GM21529 (cell line): ENCODE data around the gene APOD.
A peak's percentile ranks its signal among the peaks of the same experiment; 100 is the strongest.

Source experiments
- ATAC-seq: cut with Tn5 transposase; IDR thresholded peaks from one replicate; pipeline ENCODE4 v1.9.1; 2021; ENCODE audit not compliant: unreplicated experiment

The APOD gene

DNA sequence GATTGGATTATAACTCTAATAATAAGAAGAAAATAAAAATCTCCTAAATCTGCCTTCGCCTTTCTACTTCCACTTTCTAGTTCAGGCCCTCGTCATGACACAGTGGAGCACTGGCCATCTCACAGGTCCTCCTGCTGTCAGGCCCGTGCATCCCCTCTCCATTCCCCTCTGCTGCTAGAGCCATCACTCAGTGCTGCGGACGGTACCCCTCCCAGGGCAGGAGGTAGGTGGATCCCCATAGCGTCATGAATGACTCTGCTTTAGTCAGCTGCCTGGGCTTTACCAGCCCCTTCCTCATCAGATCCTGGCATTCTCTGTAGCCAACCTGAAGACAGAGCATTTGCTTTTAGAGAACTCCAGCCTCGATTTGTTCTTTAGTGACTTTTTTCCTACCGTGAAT lies 28.6 kb downstream of the APOD start:
- ATAC-seq, result no peak

DNA sequence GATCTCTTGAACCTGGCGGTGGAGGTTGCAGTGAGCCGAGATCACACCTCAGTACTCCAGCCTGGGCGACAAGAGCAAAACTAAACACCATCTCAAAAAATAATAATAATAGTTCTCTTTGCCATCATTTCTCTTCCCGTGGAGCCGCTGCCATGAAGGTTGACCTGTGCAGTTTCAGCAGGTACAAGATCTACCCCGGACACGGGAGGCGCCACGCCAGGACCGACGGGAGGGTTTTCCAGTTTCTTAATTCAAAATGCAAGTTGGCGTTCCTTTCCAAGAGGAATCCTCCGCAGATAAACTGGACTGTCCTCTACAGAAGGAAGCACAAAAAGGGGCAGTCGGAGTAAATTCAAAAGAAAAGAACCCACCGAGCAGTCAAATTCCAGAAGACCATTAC lies 29.3 kb downstream of the APOD start:
- no peak for ATAC-seq

DNA sequence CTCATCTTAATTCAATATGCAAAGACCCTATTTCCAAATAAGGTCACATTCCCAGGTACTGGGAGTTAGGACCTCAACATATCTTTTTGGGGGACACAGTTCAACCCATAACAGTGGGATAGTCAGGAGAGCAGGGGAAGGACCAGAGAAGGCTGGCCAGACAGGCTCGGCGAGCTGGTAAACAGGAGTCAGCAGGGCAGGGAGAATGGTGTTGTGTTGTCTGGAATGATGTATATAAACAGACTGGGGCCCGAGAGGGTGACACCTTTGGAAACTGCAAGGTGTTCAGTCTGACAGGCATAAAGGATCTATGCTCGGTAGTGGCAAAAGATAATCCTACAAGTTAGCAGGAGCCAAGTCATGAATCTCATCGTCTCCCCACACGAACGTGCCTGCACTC lies 30.5 kb downstream of the APOD start:
- no peak for ATAC-seq

DNA sequence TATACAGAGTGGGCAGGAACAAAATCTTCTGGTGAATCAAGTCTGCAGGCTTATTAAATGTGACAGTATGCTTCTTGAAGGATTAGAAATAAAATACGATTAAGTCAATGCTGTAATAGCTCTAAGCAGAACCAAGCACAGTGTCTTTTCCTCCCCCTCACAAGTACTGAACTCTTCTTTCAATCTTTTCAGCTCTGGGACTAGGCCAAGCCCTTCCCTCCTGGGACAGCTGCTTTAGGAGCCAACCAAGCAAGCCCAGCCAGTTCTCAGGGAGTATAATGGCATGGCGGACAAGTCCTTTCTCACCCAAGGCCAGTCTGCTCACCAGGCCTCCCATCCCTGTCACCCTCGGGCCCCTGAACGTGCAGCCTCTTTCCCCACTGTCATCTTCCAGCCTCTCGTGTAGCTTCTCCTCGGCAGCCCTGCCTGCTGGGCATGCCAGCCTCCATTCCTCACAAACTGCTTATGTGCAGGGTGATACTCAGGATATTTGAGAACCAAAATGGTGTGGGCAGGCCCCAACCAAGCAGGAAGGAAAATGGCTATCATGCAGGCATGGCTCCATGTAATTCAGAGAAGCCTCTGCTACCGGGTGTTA lies 32.3 kb downstream of the APOD start:
- no peak for ATAC-seq

DNA sequence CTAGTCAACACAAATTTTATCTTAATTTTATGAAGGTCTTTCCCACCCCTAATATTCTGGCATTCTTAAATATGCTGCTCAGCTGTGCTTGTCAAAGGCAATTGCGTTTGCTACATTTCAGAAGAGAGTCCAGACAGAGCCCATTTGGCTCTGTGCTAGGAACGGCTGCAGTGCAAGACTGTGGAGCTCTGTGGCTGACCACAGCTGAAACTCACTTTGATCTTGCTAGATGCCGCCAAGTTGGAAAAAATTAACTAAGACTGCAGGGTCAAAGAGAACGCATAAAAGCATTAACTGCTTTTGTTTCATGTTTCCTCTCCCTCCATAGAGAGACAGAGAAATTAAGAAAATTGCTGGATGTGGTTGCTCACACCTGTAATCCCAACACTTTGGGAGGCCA lies 33.0 kb downstream of the APOD start:
- no peak for ATAC-seq

DNA sequence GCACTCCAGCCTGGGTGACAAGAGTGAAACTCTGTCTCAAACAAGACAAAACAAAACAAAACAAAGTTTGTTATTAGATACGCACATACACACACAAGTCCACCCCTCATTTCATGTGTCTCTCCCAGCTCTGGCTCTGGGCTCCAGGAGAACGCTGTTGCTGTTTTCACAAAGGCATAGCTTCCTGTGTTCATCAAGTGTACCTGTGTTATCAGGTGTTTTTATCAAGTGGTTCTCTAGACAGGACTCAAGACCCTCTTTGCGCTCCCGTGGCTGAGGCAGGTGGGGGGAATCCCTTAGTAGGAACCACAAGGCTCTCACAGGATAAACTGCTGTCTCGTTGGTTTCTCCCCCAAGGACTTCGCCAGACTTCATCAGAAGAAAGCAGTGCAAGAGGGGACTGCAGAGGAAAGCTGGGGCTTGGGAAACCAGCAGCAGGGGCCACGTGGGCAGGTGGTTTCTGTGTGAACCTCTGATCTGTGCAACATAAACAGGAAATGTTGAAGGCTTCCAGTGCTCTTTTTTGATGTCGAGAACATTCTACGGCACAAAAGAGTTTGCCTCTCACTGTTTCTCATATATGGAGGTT lies 33.7 kb downstream of the APOD start:
- ATAC-seq, result peak; percentile 76

DNA sequence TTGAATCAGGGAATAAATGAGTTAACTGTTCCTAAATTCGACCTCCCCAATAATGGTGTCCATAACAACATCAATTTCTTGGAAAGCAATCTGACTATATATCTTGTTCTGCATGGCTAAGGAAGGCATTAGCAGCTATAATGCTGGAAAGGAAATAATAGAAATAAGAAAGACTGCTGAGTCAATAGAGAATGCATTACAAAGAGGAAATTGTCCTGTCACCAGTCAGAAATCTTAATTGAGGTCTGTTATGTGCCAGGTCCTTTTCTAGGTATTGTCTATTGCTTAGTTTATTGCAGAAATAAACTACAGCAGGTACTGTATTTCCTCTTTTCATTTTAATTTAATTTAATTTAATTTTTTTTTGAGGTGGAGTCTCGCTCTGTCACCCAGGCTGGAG lies 34.8 kb downstream of the APOD start:
- ATAC-seq, result no peak

DNA sequence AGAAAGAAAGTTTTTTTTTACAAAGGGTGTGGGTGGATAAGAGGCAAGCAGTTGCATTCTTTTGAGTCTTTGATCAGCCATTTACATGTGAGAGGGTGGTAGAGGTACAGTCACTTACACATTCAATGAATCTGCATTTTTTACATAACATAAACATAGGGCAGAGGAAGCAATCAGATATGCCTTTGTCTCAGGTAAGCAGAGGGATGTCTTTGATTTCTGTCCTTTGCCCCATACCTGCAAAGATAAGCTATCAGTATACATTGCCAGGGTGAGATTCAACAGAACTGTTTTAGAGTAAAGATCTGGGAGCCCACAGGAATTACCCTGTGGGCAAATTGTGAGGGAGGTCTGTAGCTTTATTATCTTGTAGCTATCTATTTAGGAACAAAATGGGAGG lies 35.2 kb downstream of the APOD start:
- ATAC-seq, result no peak

DNA sequence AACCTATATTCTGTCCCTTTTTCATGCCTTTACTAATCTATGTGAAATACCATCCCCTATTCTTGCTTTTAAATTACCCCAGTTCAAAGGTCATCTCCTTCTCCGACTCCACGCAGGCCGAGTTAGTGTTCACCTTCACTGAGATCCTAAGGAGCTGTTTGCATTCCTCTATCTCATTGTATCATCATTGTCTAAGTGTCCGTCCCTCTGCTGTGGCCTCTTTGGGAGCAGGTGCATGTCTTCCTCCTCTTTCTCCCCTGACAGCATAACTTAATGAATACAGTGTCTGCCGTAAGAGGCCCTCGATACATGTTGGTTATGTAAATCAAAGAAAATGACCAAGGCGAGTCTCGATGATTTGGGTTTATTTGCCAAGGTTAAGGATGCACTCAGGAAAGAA lies 35.7 kb downstream of the APOD start:
- ATAC-seq, result no peak

DNA sequence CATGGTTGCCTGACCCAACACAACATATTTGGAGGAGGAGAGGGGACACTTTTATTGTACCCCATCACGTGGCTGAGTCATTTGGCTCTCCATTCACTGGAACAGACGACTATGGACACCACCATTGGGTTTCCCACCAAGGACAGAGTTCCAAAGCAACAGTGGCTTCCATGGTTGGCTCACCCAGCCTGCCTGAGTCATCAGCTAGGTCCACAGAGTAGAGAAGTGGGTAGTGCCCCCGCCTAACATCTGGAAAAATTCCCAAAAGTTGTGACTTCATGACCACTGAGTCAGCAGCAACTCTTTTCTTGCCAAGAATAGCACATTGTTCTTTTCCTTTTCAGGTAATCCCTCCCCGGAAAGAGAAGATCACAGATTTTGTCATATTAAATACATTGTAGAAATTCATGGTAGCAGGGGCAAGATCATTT lies 37.6 kb downstream of the APOD start:
- ATAC-seq, result no peak

DNA sequence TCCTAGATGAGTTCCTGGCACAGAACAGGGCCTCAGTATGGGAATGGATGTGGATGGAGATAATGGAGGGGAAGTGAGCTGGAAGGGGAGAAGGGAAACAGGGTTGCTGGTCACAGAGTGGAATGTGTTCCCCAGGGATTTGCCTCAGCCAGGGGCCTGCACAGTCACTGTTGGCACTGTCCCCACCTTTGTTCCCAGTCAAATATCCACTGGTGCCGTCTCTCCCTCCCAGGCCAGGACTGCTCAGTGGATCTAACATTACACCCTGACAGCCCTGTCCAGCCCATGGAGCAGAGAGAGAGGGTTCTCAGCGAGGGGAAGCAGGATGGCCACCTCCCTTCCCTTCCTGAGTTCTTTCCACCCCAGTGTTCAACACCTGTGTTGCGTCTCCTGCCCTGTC lies 39.1 kb downstream of the APOD start:
- no peak for ATAC-seq

DNA sequence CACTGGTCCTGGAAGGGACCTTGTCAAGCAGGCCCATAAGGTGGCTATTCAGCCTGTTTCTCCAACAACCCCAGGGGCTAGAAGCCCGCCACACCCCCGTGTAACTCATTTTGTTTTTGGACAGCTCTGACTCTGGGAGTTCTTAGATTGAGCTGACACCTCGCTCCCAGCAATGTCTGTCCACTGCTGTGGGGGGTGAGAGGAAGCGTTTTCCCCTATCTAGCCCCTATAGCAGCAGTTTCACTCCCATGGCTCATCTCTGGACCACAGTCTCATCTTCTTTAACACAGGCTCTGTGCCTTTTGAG lies 39.6 kb downstream of the APOD start:
- ATAC-seq, result no peak

DNA sequence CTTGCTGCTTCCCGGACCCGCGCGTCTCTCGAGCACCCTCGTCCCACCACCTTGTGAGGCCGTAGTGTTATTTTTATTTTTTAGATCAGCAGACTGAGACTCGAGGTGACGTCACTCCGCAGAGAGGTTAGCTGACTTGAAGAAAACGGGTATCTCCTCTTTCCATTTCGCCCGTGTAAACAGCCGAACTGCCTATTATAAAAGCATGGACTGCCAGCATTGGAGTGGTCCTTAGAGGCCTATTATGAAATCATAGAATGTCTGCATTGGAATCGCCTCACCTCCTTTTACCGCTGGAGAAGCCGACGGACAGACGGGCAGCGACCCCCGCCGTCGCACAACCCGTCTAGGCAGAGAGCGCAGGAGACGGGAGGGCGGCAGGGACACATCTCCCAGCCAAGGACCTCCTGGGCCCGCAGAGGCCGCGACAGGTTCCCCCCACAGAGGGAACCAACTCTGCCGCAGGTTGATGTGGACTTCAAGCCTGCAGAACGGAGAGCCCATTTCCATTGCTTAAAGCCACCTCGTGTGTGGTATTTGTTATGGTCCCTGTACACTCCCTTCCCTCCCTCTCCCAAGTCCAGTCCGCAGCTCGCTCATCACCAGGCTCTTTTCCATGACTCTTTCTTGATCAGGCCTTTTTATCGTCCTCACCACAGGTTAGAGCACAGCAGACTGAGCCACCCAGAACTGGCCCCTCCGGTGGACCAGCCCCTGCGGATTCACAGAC lies 40.1 kb downstream of the APOD start:
- ATAC-seq, result no peak

DNA sequence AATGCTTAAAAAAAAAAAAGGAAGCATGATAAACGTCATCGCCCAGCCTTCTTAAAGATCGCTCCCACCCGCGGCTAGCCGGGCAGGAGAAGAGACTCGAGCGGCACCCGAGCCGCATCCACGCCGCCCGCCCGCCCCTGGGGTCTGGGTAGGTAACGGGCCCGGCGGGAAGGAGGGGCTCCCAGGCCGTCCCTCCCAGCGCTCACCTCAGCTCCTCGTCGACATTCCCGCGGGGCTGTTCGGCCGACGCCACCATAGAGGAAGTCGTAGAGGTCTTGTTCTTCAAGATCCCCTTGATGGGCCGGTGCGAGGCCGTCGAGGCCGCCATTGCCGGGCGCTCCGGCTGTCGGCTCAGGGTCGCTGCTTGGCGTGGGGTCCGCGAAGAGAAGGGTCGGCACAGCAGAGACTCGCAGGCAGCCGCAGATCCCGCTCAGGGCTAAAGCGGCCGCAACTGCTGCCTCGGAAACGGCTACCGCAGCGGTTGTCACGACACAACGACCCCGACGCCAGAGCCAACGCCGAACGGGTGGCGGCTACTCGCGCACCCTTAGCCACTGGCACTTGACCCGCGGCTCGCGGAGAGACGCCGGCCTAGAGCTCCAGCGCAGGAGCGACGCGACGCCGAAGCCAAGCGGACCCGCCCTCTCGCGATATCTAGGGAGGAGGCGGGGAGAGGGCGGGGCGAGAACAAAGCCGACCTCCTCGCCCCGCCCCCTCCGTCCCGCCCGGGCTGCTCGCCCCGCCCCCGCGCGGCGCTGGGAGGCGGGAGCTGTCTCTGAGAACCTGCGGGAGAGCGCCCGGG lies 40.8 kb downstream of the APOD start, which contains the start of gene PPP1R2:
PPP1R2 (minus strand) TSS at position 628 of the 802 bp plus-strand sequence; CDS start at position 328, 300 bp downstream.
- peak; percentile 76 for ATAC-seq

DNA sequence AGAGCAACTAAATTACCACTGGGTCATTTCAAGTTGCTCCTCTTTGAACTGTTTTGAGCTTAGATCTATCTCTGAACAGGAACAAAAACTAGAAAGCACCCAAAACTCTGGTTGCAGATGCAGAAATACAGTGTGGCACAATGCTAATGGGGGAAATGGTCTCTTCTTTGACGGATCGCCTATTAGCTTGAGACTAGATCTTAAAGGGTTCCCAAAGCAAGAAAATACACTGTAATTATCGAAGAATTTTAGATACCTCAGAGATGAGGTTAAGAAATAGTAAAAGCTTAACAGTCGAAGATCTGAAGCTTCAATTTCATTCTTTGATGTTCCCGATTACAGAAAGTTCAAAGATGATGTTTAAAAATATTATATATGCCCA lies 41.4 kb downstream of the APOD start:
- no peak for ATAC-seq

DNA sequence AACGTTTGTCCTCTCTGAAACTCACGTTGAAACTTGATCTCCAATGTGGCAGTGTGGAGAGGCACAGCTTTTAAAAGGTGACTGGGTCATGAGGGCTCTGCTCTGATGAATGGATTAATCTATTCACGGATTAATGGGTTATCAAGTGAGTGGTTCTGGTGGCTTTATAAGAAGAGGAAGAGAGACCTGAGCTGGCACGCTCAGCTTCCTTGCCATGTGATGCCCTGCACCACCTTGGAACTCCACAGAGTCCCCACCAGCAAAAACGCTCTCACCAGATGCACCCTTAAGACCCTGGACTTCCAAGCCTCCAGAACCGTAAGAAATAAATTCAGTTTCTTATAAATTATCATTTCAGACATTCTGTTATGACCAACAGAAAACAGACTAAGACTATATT lies 43.2 kb downstream of the APOD start:
- no peak for ATAC-seq

DNA sequence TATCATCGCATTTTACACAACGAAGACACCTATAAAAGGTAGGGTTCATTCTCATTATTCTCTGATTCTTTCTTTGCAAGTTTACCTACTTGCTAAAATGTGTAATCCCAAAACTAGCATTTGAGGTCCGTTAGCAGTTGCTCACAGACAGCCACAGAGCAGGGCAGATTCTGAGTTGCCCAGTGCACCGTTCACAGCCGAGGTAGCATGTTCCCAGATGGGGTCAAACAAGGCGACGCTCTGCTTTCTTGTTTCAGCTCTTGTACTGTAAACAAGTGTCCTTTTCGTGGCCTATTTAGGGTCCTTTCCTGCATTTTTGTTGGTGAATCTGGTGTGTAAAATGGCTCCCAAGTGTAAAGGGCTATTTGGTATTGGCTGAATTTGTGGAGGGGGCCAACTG lies 43.7 kb downstream of the APOD start:
- ATAC-seq, result no peak

DNA sequence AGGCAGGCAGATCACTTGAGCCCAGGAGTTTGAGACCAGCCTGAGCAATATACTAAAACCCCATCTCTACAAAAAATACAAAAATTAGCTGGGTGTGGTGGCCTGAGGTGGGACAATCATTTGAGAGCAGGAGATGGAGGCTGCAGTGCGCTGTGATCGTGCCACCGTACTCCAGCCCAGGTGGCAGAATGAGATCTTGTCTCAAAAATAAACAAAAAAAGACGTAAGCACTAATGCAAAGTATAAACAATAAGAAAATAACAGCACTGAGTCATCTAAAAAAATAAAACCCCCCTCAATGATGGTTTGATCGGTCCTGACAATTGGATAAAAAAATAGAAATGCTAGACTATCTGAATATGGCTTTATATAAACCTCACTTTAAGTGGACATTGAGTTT lies 44.3 kb downstream of the APOD start:
- ATAC-seq, result no peak

DNA sequence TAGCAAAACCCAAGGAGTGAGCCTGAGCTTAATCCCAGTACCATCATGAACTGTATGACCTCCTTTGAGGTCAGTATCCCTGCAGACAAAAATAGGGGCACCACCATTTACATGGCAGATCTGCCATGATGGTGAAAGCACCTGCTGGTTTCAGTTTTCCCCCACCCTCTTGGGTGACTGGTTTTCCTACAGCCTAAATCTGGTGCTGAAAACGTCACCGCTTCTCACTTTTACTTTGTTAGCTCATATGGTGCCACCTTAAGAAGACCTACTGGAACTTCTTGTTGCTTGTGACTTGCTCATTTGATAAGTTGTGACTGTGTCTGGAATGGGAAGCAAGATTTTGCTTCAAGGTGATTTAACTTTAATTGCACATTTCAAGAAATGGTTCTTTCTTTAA lies 45.7 kb downstream of the APOD start:
- peak; percentile 58 for ATAC-seq

DNA sequence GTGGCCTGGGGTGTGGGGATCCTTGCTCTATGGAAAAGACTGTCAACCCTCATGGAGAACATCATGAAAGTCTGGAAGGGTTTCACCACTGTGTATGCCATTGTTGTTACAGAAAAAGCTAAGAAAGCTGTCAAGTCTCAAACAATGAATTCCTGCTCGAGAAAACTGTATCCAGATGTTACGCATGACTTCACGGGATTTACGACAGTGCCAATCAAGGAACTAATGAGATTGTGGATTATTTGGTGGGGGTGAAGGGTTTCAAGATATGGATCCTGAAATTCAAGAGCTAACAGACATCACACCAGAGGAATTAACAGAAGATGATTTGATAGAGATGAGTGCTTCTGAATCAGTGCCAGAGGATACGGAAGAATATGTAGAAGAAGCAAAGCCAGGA lies 48.4 kb downstream of the APOD start:
- ATAC-seq, result no peak

DNA sequence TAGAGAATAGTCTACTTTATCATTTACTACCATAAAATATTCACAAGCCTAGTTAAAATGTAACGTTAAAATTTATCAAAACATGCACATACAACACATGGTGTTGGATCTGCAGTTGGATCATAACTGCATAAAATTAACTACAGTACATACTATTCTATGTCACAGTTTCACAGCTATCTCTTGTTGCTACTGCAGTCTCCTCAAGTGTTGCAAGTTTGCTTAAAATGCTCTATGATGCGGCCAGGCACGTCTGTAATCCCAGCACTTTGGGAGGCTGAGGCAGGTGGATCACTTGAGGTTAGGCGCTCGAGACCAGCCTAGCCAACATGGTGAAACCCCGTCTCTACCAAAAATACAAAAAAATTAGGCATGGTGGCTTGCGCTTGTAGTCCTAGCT lies 50.9 kb downstream of the APOD start:
- ATAC-seq, result no peak

DNA sequence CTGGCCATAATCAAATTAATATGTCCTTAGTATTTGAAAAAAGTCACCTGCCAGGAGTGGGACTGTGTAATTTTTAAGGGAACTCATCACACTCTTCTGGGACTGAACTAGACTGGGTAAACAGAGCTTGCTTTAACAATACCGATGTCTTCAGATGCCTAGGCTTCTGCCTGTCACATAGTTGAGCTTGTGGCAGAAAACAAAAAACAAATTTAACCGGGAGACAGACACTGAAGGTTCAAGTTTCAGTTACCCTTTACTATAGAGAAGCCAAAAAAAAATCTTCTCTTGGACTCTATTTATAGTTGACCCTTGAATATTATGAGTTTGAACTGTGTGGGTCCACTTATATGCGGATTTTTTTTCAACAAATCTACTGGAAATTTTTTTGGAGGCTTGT lies 51.4 kb downstream of the APOD start:
- ATAC-seq, result peak; percentile 40
